ENCODE measurements around the gene FBXL2. TPM values are rescaled to one million over a fixed set of nuclear protein-coding genes. Genes with fewer than 3 reads are reported as not detected.

Gene FBXL2
- total and polyA plus RNA-seq, 12 donors, result 5.9 to 25.5 (median 9.1) TPM

DNA sequence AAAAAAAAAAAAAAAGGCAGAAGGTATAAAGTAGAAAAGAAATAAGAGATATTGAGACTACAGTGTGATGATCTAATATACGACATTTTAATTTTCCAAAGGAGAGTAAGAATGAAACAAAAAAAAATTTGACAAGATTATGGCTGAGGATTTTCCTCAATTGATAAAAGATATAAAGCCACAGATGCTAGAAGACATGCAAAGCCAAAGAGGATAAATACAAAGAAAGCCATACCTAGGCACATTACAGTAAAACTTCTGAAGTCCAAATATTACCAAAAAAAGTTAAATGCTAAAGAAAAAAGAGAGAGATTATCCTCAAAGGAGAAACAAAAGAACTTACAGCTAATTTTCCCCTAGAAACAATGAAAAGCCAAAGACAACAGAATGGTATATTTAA is 38.3 kb upstream of the FBXL2 start:
- no peaks in the 10 kb centered on the region for H3K36me3 ChIP-seq (replicated peaks in 1 of 2)
- intact Hi-C loops (cut with DNase I), result no loop called here
- WGBS, 4 donors, result 85 to 88% (median 87%) methylated on average over 1 of the region's 1 CpG

DNA sequence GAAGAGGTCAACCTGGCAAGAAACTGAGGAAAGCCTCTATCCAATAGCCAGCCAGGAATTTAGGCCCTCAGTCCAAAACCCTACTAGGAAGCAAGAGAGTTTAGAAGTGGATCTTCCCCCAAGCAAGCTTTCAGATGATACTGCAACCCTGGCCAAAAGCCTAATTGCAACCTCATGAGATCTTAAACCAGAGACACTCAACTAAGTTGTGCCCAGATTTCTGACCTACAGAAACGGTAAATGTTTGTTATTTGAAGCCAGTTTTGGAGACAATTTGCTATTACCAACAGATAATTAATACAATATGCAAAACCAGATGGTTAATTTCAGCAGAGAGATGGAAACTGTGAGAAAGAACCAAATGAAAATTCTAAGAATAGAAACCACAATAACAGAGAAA is 37.0 kb upstream of the FBXL2 start:
- H3K27me3 ChIP-seq, result no peaks in the 10 kb centered on the region
- no peak overlapping the region for H3K4me3 ChIP-seq
- no peaks in the 10 kb centered on the region for H3K36me3 ChIP-seq (replicated peaks in 1 of 2)
- H3K9me3 ChIP-seq (replicated peaks in 1 of 3), result no peaks in the 10 kb centered on the region
- no peak for TF ChIP-seq POLR2A (IDR thresholded peaks at IDR 0.05)
- TF ChIP-seq, protein P1, sequence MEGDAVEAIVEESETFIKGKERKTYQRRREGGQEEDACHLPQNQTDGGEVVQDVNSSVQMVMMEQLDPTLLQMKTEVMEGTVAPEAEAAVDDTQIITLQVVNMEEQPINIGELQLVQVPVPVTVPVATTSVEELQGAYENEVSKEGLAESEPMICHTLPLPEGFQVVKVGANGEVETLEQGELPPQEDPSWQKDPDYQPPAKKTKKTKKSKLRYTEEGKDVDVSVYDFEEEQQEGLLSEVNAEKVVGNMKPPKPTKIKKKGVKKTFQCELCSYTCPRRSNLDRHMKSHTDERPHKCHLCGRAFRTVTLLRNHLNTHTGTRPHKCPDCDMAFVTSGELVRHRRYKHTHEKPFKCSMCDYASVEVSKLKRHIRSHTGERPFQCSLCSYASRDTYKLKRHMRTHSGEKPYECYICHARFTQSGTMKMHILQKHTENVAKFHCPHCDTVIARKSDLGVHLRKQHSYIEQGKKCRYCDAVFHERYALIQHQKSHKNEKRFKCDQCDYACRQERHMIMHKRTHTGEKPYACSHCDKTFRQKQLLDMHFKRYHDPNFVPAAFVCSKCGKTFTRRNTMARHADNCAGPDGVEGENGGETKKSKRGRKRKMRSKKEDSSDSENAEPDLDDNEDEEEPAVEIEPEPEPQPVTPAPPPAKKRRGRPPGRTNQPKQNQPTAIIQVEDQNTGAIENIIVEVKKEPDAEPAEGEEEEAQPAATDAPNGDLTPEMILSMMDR (IDR thresholded peaks at IDR 0.05), result no peak
- no peak overlapping the region for H3K27ac ChIP-seq
- 67 to 73% (median 68%) methylated on average over 1 of the region's 1 CpG for WGBS, 4 donors
- H3K4me1 ChIP-seq (replicated peaks in 1 of 2), result no peaks in the 10 kb centered on the region
- intact Hi-C loops (cut with DNase I), result no loop called here
- no peak for DNase-seq

More for the DNA sequence above, 38.3 kb upstream of the FBXL2 start:
- TF ChIP-seq, protein P1 (IDR thresholded peaks at IDR 0.05), result no peak
- TF ChIP-seq POLR2A (IDR thresholded peaks at IDR 0.05), result no peak
- H3K4me1 ChIP-seq (replicated peaks in 1 of 2), result no peaks in the 10 kb centered on the region
- no peak overlapping the region for H3K27ac ChIP-seq
- no peaks in the 10 kb centered on the region for H3K27me3 ChIP-seq
- no peak overlapping the region for H3K4me3 ChIP-seq
- no peak for DNase-seq
- no peaks in the 10 kb centered on the region for H3K9me3 ChIP-seq (replicated peaks in 1 of 3)

DNA sequence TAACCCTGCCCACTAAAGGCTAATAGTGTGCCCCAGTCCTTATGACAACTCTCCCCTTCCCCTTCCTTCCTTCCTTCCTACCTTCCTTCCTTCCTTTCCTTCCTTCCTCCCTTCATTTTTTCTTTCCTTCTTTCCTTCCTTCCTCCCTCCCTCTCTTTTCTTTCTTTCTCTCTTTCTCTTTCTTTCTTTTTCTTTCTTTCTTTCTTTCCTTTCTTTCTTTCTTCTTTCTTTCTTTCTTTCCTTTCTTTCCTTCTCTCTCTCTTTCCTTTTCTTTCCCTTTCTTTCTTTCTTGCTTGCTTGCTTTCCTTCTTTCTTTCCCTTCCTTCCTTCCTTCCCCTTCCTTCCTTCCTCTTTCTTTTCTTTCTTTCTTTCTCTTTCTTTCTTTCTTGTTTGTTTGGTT is 30.5 kb upstream of the FBXL2 start:
- Histone ChIP-seq H3K27me3 (no peaks in the 10 kb centered on the region), H3K4me1 (replicated peaks in 1 of 2) (no peaks in the 10 kb centered on the region), H3K4me3 (no peak overlapping the region), H3K36me3 (replicated peaks in 1 of 2) (no peaks in the 10 kb centered on the region), H3K27ac (no peak overlapping the region), H3K9me3 (replicated peaks in 1 of 3) (no peaks in the 10 kb centered on the region)
- no peak for DNase-seq
- intact Hi-C loops (cut with DNase I), result no loop called here
- TF ChIP-seq, protein P1 (IDR thresholded peaks at IDR 0.05), result no peak
- no peak for TF ChIP-seq POLR2A (IDR thresholded peaks at IDR 0.05)

DNA sequence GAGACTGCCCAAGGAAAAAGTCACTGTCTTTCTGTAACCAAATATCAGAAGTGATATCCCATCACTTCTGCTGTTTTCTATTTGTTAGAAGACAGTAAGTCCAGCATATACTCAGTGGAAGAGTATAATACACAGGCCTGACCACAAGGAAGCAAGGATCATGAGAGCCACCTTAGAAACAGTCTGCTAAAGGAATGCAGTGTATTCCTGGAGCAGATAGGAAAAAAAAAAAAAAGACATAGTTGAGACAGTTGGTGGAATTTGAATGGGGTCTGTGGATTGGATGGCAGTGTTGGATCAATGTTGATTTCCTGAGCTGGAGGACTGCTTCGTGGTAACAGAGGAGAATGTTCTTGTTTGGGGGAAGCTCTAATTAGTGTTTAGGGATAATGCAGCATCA is 26.5 kb upstream of the FBXL2 start:
- Histone ChIP-seq H3K36me3 (replicated peaks in 1 of 2) (no peaks in the 10 kb centered on the region), H3K9me3 (replicated peaks in 1 of 3) (no peaks in the 10 kb centered on the region), H3K4me3 (no peak overlapping the region), H3K27ac (no peak overlapping the region), H3K27me3 (peaks cover 11% of the 10 kb centered on the region), H3K4me1 (replicated peaks in 1 of 2) (no peaks in the 10 kb centered on the region)
- DNase-seq, result no peak
- 59 to 71% (median 64%) methylated on average over 1 of the region's 1 CpG for WGBS, 4 donors
- intact Hi-C loops (cut with DNase I), result no loop called here
- TF ChIP-seq POLR2A (IDR thresholded peaks at IDR 0.05), result no peak

DNA sequence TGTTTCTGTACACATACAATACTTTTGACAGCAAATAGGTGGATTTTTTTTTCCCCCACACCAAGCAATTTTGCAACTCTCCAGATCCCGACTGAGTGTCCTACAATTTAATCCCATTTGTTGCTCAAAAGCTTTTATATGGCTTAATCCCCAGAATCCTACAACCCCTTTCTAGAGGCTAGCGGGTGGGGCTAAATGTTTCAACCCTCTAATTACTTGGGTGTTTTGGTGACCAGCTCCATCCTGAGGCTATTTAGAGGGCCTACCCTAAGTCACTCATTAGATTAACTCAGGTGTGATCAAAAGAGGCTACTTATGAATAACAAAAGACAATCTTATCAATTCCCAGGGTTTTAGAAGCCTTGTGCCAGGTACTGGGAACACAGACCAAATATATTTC is 21.0 kb upstream of the FBXL2 start:
- Histone ChIP-seq H3K27me3 (peaks cover 11% of the 10 kb centered on the region), H3K4me1 (replicated peaks in 1 of 2) (no peaks in the 10 kb centered on the region), H3K4me3 (no peak overlapping the region), H3K27ac (no peak overlapping the region), H3K36me3 (replicated peaks in 1 of 2) (no peaks in the 10 kb centered on the region), H3K9me3 (replicated peaks in 1 of 3) (no peaks in the 10 kb centered on the region)
- intact Hi-C loops (cut with DNase I), result no loop called here
- 80 to 87% (median 84%) methylated on average over 2 of the region's 2 CpGs for WGBS, 4 donors
- DNase-seq, result no peak
- no peak for TF ChIP-seq POLR2A (IDR thresholded peaks at IDR 0.05)
- TF ChIP-seq, protein P1 (IDR thresholded peaks at IDR 0.05), result no peak
